GM19397 (cell line): ENCODE data around the gene RAB4B.
A peak's percentile ranks its signal among the peaks of the same experiment; 100 is the strongest.
"Not testable (repeated sequence)": the region's sequence is repeated elsewhere in the genome, so short reads cannot be mapped to it uniquely, and the experiment has no call there.

Source experiments
- ATAC-seq: cut with Tn5 transposase; IDR thresholded peaks from one replicate; pipeline ENCODE4 v1.9.1; 2021; ENCODE audit warnings: mild to moderate bottlenecking, moderate library complexity; ENCODE audit not compliant: unreplicated experiment

The RAB4B gene

DNA sequence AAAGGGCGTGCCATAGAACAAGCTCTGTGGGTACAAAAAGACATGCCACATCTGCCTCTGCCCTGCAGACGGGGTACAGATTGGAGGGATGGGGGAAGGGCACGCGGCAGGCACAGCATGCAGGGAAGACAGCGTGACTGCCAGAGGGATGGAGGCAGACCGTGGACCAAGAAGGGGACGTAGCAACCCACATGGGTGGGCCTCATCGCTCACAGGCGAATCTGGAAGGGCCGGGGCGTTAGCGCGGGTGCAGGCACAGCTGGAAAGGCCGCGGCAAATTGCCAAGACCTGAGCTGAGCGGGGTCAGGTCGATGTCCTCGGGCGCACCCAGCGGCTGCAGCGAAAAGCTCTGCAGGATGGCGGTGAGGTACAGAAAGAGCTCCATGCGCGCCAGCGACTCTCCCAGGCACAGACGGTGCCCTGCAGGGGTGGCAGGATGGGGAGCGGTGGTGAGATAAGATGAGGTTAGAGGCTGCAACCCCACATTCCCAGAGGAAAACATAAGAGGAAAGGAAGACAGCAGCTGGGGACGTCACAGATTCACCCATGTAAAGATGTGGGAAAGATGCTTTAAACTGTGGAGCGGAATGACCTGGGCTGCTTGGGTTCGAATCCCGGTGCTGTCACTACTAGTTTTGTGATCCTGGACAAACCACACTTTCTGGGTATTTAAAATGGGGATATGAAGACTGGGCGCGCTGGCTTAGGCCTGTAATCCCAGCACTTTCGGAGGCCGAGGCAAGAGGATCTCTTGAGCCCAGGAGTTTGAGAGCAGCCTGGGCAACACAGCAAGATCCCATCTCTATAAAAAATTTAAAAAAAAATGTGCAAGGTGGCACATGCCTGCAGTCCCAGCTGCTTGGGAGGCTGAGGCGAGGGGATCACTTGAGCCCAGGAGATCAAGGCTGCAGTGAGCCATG, 40.7 kb downstream of the RAB4B start:
- ATAC-seq = peak; percentile 67

- ATAC-seq = not testable (repeated sequence)
These were observed 41.6 kb downstream of the RAB4B start for GRCh38 chr19:40819479-40820234.

DNA sequence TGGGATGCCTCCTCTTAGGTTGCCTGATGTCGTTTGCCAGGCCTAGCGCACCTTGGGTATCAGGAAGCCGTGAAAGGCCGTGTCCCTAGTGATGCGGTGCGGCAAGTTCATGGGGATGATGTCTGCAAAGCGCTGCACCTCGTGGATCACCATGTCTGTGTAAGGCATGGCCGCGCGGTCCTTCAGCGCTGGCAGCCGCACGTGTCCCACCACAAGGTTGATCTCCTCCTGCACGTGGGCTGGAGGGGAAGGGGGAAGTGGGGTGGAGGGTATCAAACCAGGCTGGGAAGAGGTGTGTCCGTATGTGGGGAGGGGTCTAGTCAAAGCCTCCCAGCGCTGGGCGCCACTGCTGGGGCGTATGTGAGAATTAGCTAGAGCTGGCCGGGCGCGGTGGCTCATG, 44.1 kb downstream of the RAB4B start:
- no peak for ATAC-seq

DNA sequence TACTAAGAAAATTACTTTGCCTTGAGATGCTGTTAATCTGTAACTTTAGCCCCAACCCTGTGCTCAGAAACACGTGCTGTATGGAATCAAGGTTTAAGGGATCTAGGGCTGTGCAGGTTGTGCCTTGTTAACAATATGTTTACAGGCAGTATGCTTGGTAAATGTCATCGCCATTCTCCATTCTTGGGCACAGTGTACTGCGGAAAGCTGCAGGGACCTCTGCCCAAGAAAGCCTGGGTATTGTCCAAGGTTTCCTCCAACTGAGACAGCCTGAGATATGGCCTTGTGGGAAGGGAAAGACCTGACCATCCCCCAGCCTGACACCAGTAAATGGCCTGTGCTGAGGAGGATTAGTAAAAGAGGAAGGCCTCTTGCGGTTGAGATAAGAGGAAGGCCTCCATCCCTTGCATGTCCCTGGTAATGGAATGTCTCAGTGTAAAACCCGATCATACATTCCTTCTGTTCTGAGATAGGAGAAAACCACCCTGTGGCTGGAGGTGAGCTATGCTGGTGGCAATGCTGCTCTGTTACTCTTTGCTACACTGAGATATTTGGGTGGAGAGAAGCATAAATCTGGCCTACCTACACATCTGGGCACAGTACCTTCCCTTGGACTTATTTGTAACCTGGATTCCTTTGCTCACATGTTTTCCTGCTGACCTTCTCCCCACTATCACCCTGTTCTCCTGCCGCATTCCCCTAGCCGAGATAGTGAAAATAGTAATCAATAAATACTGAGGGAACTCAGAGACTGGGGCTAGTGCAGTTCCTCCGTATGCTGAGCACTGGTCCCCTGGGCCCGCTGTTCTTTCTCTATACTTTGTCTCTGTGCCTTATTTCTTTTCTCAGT, 44.9 kb downstream of the RAB4B start:
- not testable (repeated sequence) for ATAC-seq

- ATAC-seq = not testable (repeated sequence)
These were observed 46.9 kb downstream of the RAB4B start for GRCh38 chr19:40824916-40825315.

- ATAC-seq = not testable (repeated sequence)
These were observed 47.5 kb downstream of the RAB4B start for GRCh38 chr19:40825460-40826095.

DNA sequence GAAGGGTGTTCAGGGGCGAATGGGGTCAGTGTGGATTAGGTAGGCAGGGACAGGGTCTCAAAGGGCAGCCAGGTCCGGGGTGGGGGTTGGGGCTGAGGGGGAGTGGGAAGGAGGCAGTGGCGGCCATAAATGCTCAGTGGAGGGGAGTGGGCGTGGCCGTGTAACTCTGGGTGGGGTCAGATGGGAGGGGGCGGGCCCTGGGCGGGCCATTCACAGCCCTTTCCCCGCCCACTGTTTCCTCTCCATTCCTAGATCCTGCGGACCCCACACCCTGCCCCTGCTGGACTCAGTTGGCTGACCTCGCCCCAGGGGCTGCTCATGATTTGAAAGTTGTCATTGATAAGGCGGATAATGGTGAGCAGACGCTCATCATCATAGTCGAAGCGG, 48.3 kb downstream of the RAB4B start:
- not testable (repeated sequence) for ATAC-seq

DNA sequence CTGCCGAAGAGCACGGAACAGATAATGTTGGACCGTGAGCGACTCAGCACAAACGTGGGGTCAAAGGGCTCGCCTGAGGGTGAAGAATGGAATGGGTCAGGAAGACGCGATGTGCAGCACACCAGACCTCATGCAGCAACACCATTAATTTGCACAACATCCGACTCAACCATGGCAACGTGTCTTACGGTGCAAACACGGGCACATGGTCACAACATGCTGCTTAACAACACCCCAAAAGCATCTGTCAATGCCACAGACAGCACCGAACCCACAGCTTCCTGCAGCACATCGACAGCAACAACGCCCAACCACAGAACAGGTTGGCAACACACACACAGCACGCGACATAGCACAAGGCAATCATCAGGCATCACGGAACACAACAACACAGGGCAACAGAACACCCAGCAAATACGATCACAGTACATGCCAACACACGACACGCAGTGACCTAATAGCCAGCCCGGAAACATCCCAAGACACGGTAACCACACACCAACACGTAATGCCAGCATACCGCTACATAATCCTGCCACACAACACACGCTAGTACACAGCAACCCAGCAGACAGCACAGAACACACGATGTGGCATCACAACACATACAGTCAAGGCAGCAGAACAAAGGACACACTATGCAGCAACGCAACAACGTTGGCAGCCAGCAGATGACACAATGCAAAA, 48.8 kb downstream of the RAB4B start:
- ATAC-seq = not testable (repeated sequence)

GRCh38 chr19:40827386-40828247, 49.6 kb downstream of the RAB4B start:
- no peak for ATAC-seq

GRCh38 chr19:40829205-40829604, 51.2 kb downstream of the RAB4B start:
- no peak for ATAC-seq

DNA sequence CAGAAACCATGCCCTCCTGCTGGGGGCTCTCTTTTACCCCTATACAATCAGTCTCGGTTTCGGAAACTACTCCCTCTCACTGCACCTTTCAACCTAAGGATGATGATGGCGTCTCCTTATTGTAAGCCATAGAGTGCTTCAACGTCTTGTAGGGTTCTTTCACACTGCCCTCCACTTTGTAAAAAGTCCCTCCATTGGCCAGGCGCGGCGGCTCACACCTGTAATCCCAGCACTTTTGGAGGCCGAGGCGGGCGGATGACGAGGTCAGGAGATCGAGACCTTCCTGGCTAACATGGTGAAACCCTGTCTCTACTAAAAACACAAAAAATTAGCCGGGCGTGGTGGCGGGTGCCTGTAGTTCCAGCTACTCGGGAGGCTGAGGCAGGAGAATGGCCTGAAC, 52.7 kb downstream of the RAB4B start:
- ATAC-seq = not testable (repeated sequence)

- ATAC-seq = no peak
These were observed 53.7 kb downstream of the RAB4B start for GRCh38 chr19:40831502-40832430.

DNA sequence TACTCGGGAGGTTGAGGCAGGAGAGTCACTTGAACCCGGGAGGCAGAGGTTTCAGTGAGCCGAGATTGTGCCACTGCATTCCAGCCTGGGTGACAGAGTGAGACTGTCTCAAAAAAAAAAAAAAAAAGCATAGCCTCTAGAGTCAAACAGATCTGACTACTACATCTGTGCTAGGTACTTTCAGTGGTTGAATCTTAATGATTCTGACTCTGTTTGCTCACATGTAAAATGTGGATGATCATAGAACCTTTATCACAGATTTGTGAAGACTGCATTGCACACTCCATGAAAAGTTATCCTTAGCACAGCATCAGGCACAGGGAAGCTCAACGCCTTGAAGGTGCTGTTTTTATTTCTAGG, 54.4 kb downstream of the RAB4B start:
- ATAC-seq = not testable (repeated sequence)

- ATAC-seq = not testable (repeated sequence)
These were observed 55.9 kb downstream of the RAB4B start for GRCh38 chr19:40833728-40834533.

GRCh38 chr19:40836754-40837429, 58.8 kb downstream of the RAB4B start:
- no peak for ATAC-seq

GRCh38 chr19:40838477-40838876, 60.4 kb downstream of the RAB4B start:
- not testable (repeated sequence) for ATAC-seq

DNA sequence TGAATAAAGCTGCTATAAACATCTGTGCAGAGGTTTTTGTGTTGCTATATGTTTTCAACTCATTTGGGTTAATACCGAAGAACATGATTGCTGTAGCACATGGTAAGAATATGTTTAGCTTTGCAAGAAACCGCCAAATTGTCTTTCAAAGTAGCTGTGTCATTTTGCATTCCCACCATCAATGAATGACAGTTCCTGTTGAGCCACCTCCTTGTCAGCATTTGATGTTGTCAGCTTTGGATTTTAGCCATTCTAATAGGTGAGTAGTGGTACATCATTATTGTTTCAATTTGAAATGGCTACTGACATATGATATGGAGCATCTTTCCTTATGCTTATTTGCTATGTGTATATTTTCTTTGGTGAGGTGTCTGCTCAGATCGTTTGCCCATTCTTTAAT, 64.0 kb downstream of the RAB4B start:
- not testable (repeated sequence) for ATAC-seq
